Stimulated activated CD4-positive, alpha-beta T cell treated with anti-CD3 and anti-CD28 coated beads, Interleukin-1b, Interleukin-23, amount 100 ng/mL, for 24 hours (primary cell): ENCODE data around the gene SH3BGRL.
"Not testable (repeated sequence)": the region's sequence is repeated elsewhere in the genome, so short reads cannot be mapped to it uniquely, and the experiment has no call there.

ENCODE experiments used
- DNase-seq, 4 experiments: peaks; one replicate each; pipeline ENCODE4 v3.0.0-alpha.2; 2020; ENCODE audit warnings: low read depth in 4 of 4, low spot score in 1 of 4

Gene SH3BGRL

DNA sequence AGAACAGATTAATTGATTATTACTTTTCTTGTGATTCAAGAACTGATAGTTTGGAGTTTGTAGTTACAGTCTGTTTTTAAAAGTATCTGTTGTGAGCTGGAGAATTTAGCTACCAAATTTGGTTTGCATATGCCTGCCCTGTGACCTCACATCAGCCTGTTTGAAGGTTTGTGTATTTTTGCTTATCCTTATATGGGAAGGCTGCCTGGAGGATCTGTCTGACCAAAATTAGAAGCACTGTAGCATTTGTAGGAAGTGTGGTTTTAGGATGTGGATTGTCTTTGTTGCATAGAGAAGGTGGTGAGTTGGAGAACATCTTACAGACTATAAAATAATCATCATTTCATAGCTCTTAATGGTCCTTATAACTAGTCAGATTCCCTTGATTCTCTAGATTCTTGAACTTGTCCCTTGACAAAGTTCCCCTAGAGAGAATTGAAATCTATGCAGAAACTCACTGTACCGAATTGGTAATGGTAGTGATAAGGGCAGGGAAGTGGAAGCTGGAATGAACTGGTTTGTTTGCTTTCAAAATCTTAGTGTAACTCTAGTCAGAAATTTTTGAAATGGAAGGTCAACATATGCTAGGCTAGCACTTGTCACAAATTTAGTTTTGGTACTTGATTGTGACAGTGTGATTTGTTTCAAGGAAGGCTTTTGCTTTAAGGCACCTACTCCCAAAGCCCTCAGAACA, 57.3 kb downstream of the SH3BGRL start:
- no peak for DNase-seq

DNA sequence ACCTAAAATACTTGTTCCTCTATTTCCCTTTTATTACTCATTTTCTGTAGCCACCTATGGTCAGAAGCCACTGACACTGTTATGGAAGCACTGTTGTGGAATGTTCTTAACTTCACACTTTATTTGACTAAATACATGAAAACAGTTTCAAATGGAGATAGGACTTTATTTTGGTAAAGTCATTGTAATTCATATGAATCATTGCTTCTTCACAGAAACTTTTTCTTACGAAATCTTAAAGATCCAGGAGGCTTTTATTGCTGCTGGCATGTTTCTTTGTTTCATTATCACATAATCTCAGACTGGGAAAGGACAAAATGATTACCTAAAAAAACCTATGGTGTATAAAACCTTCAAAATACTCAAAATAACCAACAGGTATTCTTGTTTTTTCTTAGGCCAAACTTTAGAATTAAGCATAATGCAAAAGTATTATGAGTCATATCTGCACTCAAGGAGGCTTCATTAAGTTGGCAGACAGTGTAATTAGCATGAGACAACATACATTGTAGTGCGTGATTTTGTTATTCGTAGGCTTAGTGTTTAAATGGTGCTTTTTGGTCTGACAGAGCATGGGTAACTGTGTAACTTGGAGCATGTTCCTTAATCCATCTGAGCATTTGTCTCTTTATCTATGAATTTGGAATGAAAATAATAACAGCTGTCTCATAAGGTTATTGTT, 58.0 kb downstream of the SH3BGRL start:
- no peak for DNase-seq

DNA sequence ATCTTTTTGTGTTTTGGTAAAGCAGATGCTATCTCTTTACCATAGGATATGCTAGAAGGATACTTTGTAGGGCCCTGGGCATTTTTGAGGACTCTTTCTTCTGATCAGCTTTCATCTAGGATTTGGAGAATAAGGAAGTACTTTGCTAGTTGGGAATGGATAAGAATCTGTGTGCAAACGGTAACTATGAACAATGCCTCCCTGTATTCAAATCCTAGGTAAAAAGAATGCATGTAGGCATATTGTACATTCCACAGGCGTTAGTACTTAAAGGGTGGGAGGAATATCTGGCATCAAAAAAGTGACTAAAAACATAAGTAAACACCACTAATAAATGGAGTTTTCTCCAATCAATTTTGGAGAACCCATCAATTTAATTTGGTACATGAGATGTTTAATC, 59.7 kb downstream of the SH3BGRL start:
- DNase-seq: no peak

DNA sequence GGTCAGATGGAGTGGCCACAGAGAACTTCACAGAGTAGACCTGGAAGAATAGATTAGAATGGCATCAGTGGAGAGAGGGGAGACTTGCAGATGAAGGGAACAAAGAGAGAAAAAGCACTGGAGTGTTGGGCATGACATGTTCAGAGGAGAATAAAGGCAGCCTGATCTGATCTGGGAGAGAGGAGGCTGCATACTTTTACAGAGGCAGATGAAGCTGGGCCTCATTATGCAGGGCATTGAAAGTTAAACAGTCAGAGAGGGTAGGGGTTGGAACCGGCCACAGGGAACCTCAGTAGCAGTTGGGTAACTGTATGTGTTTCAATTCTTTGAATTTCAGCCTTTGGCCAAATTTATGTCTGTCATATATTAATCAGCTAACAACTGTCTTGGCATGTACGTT, 61.2 kb downstream of the SH3BGRL start:
- DNase-seq: no peak

DNA sequence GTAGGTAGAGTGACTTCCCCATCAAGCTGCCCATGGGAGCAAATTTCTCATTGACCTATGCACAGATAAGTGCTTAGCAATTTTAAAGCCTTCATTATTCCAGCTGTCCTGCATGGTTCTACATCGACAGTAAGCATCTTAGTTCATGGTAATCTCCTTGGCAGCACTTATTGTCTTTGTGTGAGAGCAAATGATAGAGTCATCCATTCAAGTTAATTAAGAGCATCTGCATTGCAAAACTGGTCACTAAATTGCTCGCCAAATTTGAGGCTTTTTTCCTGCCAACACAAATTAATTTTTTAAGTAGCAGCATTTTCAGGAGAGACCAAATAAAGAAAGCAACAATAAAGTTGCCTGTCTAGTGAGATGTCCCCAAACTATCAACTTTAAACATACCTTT, 76.7 kb downstream of the SH3BGRL start:
- no peak for DNase-seq

GRCh38 chrX:81280148-81280547, 78.2 kb downstream of the SH3BGRL start:
- DNase-seq: no peak

- DNase-seq: no peak
Measured at GRCh38 chrX:81286075-81286474, 84.2 kb downstream of the SH3BGRL start.

GRCh38 chrX:81286608-81287007, 84.7 kb downstream of the SH3BGRL start:
- no peak for DNase-seq

GRCh38 chrX:81291996-81292395, 90.1 kb downstream of the SH3BGRL start:
- no peak for DNase-seq

DNA sequence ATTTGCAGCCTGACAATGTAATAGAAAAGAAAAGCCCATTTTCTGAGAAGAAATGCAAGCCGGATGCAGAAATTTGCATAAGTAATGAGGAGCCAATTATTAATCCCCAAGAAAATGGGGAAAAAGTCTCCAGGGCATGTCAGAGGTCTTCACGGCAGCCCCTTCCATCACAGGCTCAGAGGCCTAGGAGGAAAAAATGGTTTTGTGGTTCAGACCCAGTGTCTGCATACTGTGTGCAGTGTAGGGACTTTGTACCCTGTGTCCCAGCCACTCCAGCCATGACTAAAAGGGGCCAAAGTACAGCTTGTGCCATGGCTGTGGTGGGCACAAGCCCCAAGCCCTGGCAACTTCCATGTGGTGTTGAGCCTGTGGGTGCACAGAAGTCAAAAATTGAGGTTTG, 92.2 kb downstream of the SH3BGRL start:
- DNase-seq: no peak

GRCh38 chrX:81301877-81302276, 100.0 kb downstream of the SH3BGRL start:
- no peak for DNase-seq

GRCh38 chrX:81304563-81304962, 102.7 kb downstream of the SH3BGRL start:
- DNase-seq: no peak

GRCh38 chrX:81305240-81305639, 103.3 kb downstream of the SH3BGRL start:
- DNase-seq: no peak

- DNase-seq: no peak
Measured at GRCh38 chrX:81308086-81308829, 106.4 kb downstream of the SH3BGRL start.

DNA sequence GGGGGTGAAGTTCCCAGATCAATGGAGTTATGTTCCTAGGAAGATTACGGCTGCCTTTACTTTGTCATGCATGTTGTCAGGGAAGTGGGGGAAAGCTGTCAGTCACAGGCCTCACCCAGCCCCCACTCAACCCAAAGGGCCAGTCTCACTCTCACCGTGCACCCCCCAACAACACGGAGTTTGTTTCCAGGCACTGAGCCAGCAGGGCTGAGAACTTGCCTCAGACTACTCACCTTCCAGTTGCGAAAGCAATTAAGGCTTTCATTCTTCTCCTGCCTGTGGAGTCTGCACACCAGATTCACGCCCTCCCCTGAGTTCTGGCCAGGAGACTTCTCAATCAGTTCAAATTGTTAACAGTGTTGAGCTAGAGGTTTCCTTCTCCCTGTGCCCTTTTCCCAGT, 114.3 kb downstream of the SH3BGRL start:
- DNase-seq: no peak

- DNase-seq: not testable (repeated sequence)
Measured at GRCh38 chrX:81331653-81332052, 129.8 kb downstream of the SH3BGRL start.

DNA sequence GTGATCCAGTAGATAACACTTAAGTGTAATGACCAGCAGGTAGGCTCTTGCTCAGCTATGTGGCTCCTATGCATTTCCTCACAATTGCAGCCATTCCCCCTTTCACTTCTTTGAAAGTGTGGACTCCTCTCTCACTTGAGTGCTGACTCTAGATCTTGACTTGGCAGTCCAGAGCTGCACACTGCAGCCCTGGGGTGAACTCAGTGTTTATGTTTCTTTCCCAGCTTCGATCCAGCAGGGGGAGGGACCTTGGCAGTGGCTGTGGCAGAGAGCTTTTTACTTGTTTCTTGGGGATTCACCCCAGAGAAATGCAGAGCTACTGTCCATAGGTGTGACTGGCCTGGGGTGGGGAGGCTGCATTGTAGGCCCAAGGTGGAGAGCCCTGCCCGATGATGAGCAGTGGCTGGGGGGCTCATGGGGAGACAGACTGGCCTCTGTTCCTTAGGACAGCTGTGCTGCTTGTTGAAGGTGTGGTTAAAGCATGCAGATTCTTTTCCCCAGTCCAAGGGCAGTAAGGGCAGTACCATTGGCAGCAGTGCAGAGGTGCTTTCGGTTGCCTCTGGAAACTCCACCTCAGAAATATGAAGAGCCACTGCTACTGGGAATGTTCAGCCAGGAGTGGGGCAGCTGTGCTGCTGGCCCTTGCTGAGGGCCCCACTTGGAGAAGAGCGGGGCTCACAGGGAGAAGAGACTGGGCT, 134.7 kb downstream of the SH3BGRL start:
- DNase-seq: no peak

GRCh38 chrX:81337805-81338204, 135.9 kb downstream of the SH3BGRL start:
- DNase-seq: no peak

DNA sequence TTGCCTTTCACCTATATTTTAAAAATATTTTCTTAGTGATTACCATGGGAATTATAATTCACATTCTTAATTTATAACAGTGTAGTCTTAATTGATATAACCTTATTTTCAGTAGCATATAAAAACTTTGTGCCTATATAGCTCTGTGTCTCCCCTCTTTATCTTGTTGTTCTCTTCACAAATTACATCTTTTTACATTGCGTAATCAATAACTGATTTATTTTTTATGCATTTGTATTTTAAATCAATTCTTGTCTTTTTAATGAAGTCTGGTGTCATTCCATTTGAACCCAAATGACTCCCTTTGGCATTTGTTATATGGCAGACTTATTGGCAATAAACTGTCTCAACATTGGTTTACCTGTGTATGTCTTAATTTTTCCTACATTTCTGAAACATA, 137.0 kb downstream of the SH3BGRL start:
- DNase-seq: no peak

- not testable (repeated sequence) for DNase-seq
Measured at GRCh38 chrX:81345296-81345695, 143.4 kb downstream of the SH3BGRL start.
